ENCODE data around the gene PALD1.
A peak's percentile ranks its signal among the peaks of the same experiment; 100 is the strongest.

GRCh38 chr10:70551466-70551865, 72.9 kb downstream of the PALD1 start:
- no peak for TF ChIP-seq CTCF (conservative IDR thresholded peaks at IDR 0.05; ENCODE audit: low read depth, low read length)
- no peak for TF ChIP-seq POLR2A (IDR thresholded peaks at IDR 0.05; ENCODE audit: low read depth, low read length)
- no peak for TF ChIP-seq CEBPB (IDR thresholded peaks at IDR 0.05; ENCODE audit: low read depth, low read length)
- TF ChIP-seq CHD1 (IDR thresholded peaks at IDR 0.05; ENCODE audit: low read depth, low read length) = no peak
- no peak for TF ChIP-seq USF2 (IDR thresholded peaks at IDR 0.05; ENCODE audit: low read depth, low read length)
- TF ChIP-seq RCOR1 (IDR thresholded peaks at IDR 0.05; ENCODE audit: insufficient replicate concordance, low read length) = no peak
- TF ChIP-seq BHLHE40 (IDR thresholded peaks at IDR 0.05; ENCODE audit: low read depth, low read length) = no peak
- no peak for TF ChIP-seq MXI1 (IDR thresholded peaks at IDR 0.05; ENCODE audit: borderline replicate concordance, low read depth, low read length)
- TF ChIP-seq MAFK (IDR thresholded peaks at IDR 0.05; ENCODE audit: low read depth, low read length) = 0 out of 2 replicates have a peak, but pooled peaks have one; percentile 20
- TF ChIP-seq RAD21 (IDR thresholded peaks at IDR 0.05; ENCODE audit: low read length) = no peak
- no peak for TF ChIP-seq RFX5 (IDR thresholded peaks at IDR 0.05; ENCODE audit: low read depth, low read length)
- TF ChIP-seq MAZ (IDR thresholded peaks at IDR 0.05; ENCODE audit: borderline replicate concordance, low read depth, low read length) = no peak

All from IMR-90 (cell line).